Muscle of leg (tissue), 11 donors: Measurements from ENCODE around the gene RNPEP. TPM values are rescaled to one million over a fixed set of nuclear protein-coding genes. Genes with fewer than 3 reads are reported as not detected.
"Not testable (repeated sequence)": the region's sequence is repeated elsewhere in the genome, so short reads cannot be mapped to it uniquely, and the experiment has no call there.

Source experiments
- DNase-seq: peaks from one replicate; pipeline ENCODE4 v3.0.0; 2013
- H3K27ac ChIP-seq: one replicate; pipeline ENCODE4 v1.5.1; 2013; ENCODE audit warnings: mild to moderate bottlenecking, low read length, control low read depth
- H3K27me3 ChIP-seq: one replicate; pipeline ENCODE4 v1.6.1; 2013; ENCODE audit warnings: low read length; ENCODE audit not compliant: control insufficient read depth, insufficient read depth
- H3K36me3 ChIP-seq: one replicate; pipeline ENCODE4 v1.6.1; 2013; ENCODE audit warnings: low read length; ENCODE audit not compliant: control insufficient read depth, insufficient read depth
- H3K4me1 ChIP-seq: one replicate; pipeline ENCODE4 v1.6.1; 2013; ENCODE audit warnings: low read length; ENCODE audit not compliant: control insufficient read depth, insufficient read depth
- H3K4me3 ChIP-seq: one replicate; pipeline ENCODE4 v1.5.1; 2013; ENCODE audit warnings: low read length, control low read depth
- H3K9me3 ChIP-seq: replicated peaks from 2 replicates; pipeline ENCODE4 v1.6.1; 2013; ENCODE audit warnings: low read depth, low read length; ENCODE audit not compliant: control insufficient read depth
- WGBS: methylation state at CpG from one replicate; pipeline ENCODE4 v1.1.5; 2013; ENCODE audit warnings: missing lambda C conversion rate; ENCODE audit not compliant: insufficient coverage; 5-methylcytosine and 5-hydroxymethylcytosine counted together
- polyA plus RNA-seq, 8 donors: library from polyadenylated mRNA; unstranded; fragments of 120-200 nt; gene quantifications; one replicate each; pipeline versions ENCODE4 v1.2.1 to v1.2.3, GENCODE V29; 2013; ENCODE audit warnings: inconsistent platforms in 1 of 8, low replicate concordance in 1 of 8; ENCODE audit not compliant: insufficient read length in 8 of 8, insufficient read depth in 1 of 8
- total RNA-seq: library from RNA; stranded (reverse); fragments of 120-200 nt; gene quantifications from one replicate; pipeline ENCODE4 v1.2.4, GENCODE V29; 2013

The RNPEP gene
- total and polyA plus RNA-seq, 9 donors = 15.3 to 29.9 (median 21.0) TPM

DNA sequence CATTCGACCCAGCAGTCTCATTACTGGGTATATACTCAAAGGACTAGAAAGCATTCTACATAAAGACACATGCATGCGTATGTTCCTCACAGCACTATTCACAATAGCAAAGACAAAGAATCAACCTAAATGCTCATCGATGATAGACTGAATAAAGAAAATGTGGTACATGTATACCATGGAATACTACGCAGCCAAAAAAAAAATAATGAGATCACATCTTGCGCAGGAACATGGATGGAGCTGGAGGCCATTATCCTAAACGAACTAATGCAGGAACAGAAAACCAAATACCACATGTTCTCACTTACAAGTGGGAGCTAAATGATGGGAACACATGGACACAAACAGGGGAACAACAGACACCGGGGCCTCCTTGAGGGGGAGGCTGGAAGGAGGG is 71.6 kb downstream of the RNPEP start:
- H3K4me1 ChIP-seq = no peaks in the 10 kb centered on the region
- H3K27ac ChIP-seq = no peak overlapping the region
- H3K9me3 ChIP-seq = no peaks in the 10 kb centered on the region
- H3K36me3 ChIP-seq = no peaks in the 10 kb centered on the region
- H3K27me3 ChIP-seq = no peaks in the 10 kb centered on the region
- WGBS = no CpG with 5 or more reads among the region's 7 CpGs
- H3K4me3 ChIP-seq = no peak overlapping the region
- no peak for DNase-seq

DNA sequence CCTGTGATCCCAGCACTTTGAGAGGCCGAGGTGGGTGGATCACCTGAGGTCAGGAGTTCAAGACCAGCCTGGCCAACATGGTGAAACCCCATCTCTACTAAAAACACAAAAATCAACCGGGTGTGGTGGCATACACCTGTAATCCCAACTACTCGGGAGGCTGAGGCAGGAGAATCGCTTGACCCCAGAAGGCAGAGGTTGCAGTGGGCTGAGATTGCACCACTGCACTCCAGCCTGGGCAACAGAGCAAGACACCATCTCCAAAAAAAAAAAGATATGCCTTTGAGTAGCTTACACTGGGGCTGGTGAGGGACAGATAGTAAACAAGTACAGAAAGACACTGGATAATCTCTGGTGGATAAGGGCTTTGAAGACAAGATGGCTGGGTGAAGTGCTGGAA is 72.2 kb downstream of the RNPEP start:
- not testable (repeated sequence) for DNase-seq, H3K27me3 ChIP-seq, H3K4me1 ChIP-seq, H3K27ac ChIP-seq, H3K36me3 ChIP-seq, H3K9me3 ChIP-seq, H3K4me3 ChIP-seq
- WGBS = no CpG with 5 or more reads among the region's 4 CpGs

Other genes starting within 250 kb of the RNPEP start
- 21.3 TPM for gene IPO9, start 153.5 kb upstream of the RNPEP start, total RNA-seq
- 10 to 100 TPM; 35.3 to 58.7 (median 44.2) TPM for gene IPO9, start 153.5 kb upstream of the RNPEP start, polyA plus RNA-seq
- 58.5 TPM for gene SHISA4, start 93.8 kb upstream of the RNPEP start, total RNA-seq
- gene SHISA4, start 93.8 kb upstream of the RNPEP start, polyA plus RNA-seq = 10 to 100 TPM; 41.5 to 91.9 (median 72.2) TPM
- gene LMOD1, start 36.1 kb upstream of the RNPEP start, total RNA-seq = 48.3 TPM
- 10 to 100 TPM; 14.0 to 57.6 (median 40.4) TPM for gene LMOD1, start 36.1 kb upstream of the RNPEP start, polyA plus RNA-seq
- 31.3 TPM for gene TIMM17A, start 27.1 kb upstream of the RNPEP start, total RNA-seq
- 10 to 100 TPM; 33.6 to 44.9 (median 37.0) TPM for gene TIMM17A, start 27.1 kb upstream of the RNPEP start, polyA plus RNA-seq
- gene ELF3, start 27.9 kb downstream of the RNPEP start, total RNA-seq = 0.35 TPM
- 10 to 100 TPM in 1 of 8 donors, 1 to 10 TPM in 2, under 1 TPM in 4, not detected in 1; 0.19 to 13.8 (median 0.60) TPM for gene ELF3, start 27.9 kb downstream of the RNPEP start, polyA plus RNA-seq
- 0.04 TPM for gene GPR37L1, start 140.3 kb downstream of the RNPEP start, total RNA-seq
- under 1 TPM; 0.02 to 0.34 (median 0.07) TPM for gene GPR37L1, start 140.3 kb downstream of the RNPEP start, polyA plus RNA-seq
- 27.4 TPM for gene ARL8A, start 162.1 kb downstream of the RNPEP start, total RNA-seq
- 10 to 100 TPM; 34.2 to 41.9 (median 39.1) TPM for gene ARL8A, start 162.1 kb downstream of the RNPEP start, polyA plus RNA-seq
- 0.44 TPM for gene PTPN7, start 178.0 kb downstream of the RNPEP start, total RNA-seq
- 1 to 10 TPM in 2 of 8 donors, under 1 TPM in 6; 0.45 to 1.1 (median 0.61) TPM for gene PTPN7, start 178.0 kb downstream of the RNPEP start, polyA plus RNA-seq
- gene LGR6, start 211.2 kb downstream of the RNPEP start, total RNA-seq = 0.09 TPM
- 1 to 10 TPM in 1 of 8 donors, under 1 TPM in 7; 0.20 to 4.2 (median 0.34) TPM for gene LGR6, start 211.2 kb downstream of the RNPEP start, polyA plus RNA-seq